Measurements from ENCODE around the gene SH3BGRL3.

Gene SH3BGRL3

DNA sequence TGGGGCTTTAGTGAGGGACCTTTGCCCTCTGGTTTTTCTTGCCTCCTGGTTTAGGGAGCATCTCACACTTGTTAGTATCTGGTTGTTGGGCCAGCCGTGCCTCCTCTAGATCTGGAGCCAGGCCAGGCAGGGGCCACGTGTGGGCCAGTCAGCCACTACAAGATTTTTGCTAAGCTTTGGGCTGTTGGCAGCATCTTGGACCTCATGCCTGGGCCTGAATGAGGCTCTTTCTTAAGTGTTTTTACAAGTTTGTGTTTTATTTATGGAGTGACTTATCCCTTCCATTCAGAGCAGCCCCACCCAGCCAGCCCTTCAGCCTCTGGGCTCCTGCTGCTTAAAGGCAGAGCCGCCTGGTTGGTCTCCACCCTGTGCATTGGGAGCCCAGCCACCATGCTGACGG, 1.6 kb upstream of the SH3BGRL3 start:
- no peak for DNase-seq

DNA sequence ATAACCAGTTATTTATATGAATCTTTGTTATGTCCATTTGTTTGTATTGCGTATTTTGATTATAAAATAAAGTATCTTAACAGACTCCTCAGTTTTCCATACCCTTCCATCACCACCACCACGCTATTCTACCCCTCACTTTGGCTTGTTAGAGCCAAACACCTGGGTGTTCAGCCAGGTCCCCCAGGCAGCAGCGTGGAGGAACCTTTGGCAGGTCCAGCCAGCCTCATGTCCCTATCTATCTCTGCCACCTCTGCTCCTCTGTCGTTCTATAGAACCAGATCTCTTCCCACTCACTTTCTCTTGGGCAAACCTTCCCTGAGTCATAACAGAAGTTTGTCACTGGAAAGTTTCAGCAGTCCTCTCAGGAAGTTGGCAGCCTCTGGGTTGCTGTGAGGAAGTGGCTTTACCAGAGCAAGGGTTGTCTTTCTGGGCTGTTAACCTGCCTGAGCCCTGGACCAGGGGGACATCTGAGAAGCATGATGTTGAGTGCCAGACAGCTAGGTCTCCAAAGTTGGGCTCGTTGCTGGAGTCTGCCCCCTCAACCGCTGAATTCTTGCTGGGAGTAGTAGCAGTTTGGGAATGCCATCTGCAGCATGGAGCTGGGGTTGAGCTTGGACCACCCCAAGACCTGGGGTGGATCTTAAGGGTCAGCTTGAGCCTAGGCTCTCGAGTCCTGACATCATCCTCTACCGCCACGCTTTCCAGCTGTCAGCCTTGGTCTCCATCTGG, 996 bp upstream of the SH3BGRL3 start:
- DNase-seq, result peak; percentile 50

DNA sequence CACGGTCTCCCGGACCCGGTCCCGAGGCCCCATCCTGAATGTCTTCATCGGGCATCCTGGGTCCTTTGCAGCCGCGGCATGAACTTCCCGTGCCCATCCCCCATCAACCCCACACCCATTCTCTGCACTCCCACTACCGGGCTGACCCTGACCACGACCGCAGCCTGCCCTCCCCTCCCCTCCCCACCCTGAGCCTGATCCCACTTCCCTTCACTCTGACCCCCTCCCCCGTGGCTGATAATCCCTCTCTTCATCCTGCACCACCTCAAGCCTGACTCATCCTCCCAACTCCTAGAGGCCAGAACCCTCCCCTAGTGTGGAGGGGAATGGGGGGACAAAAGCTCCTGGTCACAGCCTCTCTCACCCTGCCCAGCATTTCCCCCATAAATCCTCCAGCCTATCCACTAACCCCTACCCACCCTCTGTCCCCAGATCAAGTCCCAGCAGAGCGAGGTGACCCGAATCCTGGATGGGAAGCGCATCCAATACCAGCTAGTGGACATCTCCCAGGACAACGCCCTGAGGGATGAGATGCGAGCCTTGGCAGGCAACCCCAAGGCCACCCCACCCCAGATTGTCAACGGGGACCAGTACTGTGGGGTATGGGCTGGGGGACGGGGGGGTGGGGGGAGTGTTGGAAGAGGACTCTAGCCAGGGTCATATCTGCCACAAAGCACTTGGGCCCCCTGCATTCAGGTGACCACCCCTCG, 602 bp downstream of the SH3BGRL3 start:
- DNase-seq, result no peak

DNA sequence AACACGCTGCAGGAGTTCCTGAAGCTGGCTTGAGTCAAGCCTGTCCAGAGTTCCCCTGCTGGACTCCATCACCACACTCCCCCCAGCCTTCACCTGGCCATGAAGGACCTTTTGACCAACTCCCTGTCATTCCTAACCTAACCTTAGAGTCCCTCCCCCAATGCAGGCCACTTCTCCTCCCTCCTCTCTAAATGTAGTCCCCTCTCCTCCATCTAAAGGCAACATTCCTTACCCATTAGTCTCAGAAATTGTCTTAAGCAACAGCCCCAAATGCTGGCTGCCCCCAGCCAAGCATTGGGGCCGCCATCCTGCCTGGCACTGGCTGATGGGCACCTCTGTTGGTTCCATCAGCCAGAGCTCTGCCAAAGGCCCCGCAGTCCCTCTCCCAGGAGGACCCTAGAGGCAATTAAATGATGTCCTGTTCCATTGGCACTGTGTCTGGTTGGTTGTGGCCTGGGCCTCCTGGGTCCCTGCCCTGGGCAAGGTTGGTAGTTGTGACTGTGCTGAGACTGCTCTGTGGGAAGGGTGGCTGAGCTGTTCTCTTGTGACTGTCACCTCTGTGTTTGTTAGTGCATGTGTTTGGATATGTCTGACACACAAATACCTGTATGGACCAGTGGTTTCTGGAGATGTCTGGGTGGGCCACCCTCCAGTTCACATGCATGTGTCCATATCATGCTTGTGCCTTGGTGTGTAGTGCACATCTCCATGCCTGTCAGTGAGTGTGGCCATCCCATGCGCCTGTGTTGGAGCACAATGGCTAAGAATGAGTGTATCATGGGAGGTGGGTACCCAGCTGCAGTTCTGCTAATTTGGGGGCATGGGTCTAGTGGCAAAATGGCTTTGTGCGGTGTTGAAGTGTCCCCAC, 1.4 kb downstream of the SH3BGRL3 start:
- DNase-seq, result no peak

DNA sequence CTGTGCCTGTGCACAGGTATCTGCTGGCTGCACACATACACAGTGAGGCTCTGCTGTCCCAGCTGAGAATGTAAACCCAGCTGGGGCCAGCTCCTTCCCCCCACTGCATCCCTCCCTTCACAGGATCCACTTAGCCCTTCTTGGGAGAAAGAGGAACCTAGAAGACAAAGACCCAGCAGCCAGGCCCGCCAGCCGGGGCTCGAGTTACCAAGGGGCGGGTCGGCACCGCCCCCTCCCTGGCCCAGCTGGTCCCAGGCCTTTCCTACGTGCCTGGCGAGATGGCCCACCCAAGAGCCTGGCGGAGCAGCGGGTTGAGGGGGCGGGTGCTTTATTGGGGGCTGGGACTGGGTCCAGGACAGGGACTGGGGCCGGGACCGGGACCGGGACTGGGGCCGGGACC, 2.1 kb downstream of the SH3BGRL3 start:
- DNase-seq, result no peak

DNA sequence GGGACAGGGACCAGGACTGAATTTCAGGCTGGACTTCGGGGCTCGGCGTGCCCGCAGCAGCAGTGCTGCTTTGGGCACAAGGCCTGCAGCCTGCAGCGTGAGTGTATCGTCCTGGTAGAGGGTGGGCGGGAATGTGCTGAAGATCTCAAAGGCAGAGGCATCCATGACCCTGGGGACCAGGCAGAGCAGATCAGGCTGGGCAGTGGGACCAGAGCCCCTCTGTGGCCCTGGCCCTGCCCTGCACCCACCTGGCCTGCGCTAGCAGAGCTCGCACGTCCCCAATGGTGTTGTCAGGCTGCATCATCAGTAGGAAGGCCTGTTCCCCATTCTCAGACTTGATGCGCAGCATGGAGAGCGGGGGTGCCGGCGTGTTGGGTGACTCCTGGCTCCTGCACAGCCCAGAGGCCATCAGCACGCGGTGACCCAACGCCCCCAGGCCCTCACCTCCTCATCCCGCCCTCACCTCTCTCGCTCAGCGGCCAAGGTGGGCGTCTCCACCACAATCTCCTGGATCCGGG, 2.6 kb downstream of the SH3BGRL3 start:
- no peak for DNase-seq

DNA sequence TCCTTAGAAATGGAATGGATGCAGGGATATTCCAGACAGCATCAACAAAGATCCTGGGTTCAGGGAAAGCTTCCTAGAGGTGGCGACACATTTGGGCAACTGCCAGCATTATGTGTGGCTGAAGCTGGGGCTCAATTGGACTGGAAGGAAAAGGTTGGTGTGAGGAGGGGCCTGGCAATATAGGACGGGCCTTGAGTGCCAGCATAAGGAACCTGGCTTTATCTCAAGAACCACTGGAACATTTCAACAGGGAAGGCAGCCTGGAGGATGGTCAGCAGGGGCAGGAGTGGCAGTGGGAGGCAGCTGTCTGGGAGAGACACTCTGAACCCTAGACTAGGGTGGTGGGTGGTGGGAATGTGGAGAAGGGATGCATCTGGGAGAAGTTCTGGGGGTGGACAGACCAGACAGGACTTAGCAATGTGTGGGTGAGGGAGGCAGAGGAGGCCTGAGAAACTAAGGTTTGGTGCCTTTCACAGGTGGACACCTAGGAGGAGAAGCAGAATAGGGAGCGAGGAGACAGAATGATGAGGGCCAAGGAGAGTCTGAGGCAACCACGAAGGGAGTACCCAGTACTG, 3.5 kb downstream of the SH3BGRL3 start:
- no peak for DNase-seq

DNA sequence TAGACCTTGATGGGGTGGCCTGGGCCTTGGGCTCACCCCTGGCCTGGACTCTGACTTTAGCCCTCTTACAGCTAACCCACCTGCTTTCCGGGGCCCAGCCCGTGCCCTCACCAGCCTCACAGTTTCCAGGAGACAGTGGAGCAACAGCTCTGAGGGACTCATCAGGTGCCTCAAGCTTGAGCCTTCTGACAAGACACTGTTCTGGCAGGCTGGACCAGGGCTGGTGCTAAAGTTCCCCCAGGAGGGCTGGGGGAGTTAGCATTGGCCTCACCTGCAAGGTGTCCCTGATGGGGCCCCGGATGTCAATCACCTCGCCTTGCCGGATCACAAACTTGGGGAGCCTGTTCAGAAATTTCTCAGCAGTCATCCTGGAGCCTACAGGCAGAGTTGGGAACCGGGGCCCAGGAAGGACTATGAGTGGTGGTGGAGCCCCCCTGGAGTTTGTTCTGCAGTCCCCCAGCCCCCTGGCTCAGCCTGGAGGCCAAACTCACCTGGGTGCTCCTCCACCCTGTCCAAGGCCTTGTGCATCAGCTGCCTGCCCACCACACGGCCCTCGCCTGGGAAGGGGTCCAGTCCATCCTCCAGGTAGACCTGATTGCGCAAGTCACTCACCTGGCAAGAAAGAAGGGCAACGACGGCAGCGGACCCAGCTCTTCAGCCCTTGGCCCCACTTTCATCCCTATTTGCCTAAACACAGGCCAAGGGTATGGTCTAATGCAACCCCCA, 4.1 kb downstream of the SH3BGRL3 start:
- DNase-seq, result no peak

DNA sequence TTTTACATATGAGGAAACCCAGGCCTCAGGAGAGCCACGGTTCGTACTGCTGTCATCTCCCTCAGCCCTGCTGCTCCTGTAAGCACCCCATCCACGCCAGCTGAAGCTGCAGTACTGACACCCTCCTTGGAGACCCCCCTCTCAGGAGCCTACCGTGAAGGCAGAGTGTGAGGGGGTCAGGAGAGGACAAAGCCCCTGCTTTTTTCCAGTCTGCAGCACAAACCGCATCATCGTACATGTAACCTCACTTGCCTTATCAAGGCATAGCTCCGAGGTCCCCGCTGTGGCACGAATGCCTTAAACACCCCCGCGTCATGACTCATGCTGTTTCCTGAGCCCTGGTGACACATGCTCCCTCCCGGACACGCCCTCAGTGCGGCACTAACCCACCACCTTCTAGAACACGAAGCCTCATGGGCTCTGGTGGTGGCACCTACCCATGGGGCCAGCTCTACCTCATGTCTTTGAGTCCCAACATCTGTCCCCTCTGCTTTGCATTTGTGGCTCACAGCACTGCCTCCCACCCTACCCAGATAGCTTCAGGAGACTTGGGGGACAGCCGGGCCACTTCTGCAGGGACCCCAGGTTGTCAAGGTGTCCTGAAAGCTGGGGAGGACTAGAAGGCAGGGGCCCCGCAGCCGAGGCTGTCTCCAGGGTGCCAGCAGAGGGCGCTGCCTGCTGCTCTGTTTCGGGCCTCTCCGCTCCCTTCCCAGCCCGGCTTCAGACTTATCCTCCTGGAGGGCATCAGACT, 4.9 kb downstream of the SH3BGRL3 start:
- peak; percentile 91 for DNase-seq

DNA sequence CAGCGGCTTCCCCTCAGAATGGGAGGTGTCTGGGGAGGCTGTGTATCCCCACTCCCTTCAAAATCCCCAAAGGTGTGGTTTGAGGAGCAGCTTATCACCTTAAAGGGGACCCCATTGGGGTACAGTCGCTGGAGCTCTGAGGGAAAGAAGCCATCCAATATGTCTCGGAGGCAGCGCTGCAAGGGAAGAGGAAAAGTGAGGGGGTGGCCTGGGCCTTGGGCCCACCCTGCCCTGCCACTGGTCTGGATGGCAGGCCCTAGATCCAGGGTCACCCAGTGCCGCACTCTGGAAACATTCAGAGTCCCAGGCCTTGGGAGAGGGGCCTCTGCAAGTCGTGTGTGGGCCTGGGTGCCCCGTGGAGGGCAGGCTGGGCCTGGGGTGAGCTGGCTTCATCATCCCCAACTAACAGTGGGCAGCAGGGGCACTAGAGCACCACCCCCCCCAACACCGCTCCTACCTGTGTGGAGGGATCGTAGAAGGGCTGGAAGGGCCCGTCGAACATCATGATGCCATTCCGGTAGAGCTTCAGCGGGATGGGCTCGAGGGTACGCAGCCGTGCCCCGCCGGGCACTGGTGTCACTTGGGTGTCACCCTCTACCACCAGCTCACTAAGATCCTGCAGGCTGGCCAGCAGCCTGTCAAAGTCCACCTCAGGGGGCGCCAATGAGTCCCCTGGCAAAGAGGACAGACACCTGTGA, 5.6 kb downstream of the SH3BGRL3 start:
- DNase-seq, result peak; percentile 31

DNA sequence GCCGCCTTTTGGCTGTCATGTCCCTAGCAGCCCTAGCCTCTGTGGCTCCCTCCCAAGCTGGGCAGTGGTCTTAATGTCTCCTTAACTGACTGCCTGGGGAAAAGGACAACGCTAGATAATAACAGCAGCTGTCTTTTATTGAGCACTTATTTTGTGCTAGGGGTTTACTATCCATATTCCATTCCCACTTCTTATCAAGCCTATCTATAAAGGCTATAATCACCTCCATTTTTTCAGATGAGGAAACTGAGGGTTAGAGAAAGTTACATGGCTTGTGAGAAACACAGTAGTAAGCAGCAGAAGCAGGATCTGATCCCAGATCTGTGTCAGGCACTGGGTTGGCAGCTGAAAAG, 6.2 kb downstream of the SH3BGRL3 start:
- no peak for DNase-seq

DNA sequence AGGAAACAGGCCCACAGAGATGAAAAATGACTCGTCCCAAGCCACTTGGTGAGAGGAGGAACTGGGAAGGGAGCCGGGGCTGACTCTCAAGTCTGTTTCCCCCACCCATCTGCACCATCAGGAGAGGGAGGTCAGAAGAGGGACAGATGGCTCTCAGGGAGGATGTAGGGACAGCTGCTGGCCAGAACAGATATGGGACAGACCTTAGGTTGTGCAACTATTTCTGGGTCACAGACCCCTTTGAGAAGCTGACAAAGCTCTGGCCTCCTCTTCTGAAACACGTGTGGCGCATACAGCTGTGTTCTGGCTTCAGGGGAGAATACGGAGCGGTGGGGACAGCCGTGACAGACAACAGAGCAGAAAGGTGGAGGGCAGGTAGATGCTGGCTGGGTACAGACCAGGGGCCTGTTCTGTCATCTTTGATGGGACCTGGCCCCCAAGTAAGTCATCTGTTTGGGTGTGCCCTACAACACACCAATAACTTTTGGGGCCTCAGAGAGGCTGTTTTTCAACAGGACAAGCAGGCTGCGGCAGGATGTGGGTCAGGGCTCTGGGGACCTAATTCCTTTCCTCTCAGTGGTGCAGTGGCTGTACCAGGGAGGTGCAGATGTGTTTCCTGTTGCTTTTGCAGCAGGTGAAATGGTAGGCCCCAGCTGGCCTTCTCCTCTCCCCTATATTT, 7.3 kb downstream of the SH3BGRL3 start:
- peak; percentile 73 for DNase-seq

DNA sequence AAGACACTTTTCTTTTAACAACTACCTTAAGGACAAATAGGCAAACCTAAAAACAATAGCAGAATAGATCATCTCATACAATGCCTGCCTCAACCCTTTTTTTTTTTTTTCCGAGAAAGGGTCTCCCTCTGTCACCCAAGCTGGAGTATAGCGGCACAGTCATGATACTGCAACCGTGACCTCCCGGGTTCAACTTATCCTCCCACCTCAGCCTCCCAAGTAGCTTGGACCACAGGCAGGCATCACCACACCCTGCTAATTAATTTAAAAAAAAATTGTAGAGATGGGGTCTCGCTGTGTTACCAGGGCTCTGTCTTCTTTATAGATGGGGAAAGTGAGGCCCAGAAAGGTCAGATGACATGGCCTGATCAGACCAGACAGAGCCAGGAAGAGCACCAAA, 7.9 kb downstream of the SH3BGRL3 start:
- no peak for DNase-seq

DNA sequence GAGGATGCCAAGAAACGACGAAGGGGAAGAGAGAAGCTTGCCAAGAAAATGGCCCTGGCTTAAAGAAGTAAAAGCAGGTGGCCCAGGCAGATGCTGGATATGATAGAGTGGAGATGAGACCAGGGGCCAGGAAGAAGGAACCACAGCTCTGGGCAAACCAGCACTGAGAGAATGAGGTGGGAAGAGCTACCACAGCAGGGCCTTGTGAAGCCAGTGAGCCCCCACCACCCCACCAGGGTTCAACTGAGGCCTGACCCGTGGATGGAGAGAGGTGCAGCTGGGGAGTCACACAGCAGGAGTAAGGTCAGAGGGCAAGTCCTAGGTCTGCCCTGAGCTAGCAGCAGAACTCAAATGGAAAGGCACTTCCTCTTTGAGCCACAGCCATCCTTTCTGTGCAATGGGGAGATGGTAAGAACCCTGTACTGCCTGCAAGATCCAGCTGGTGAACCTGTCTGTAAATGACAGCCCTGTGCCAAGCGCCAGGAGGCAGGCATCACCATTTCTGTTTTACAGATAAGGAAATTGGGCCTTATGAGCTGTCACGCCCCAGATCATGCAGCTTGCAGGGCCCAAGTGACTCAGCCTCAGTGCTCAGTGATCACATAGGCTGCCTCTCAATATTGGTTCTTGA, 8.5 kb downstream of the SH3BGRL3 start:
- DNase-seq, result peak; percentile 47

DNA sequence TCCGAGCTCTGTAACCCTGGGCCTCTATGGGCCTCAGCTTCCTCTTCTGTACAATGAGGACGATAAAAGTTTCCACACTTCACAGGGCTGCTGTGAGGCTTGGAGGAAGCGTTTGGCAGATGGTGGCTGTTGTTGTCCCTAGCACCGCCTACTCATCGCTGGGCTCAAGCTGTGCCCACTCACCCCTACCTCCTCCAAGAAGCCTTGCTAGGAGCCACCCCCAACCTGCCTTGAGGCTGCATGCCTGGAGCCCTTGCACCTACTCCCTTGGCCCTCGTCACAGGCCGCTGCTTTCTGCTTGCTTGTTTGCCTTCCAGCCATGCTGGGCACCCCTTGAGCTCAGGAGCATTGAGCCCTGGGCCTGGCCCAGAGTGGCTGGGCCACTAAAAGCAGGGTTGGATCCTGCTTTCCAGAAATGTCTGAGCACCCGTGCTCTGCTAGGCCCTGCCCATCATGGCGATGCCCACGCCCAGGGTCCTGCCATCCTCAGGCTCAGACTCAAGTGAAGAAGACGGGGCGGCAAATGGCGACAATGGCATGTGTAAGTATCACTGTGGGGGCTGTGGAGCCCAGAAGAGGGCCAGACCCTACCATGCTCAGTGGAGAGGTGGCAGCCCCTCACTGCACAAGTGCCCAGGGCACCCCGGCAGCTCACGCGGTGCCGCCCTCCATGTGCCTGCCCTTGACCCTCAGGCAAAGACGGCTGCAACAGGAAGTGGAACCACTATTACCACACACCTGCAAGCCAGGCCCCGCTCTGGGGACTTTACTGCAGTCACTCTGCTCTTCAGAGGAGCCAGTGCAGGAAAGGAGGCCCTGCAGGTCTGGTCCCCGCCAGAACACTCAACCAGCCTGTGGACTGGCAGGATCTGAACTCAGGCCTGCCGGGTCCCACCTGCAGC, 9.5 kb downstream of the SH3BGRL3 start:
- peak; percentile 82 for DNase-seq

DNA sequence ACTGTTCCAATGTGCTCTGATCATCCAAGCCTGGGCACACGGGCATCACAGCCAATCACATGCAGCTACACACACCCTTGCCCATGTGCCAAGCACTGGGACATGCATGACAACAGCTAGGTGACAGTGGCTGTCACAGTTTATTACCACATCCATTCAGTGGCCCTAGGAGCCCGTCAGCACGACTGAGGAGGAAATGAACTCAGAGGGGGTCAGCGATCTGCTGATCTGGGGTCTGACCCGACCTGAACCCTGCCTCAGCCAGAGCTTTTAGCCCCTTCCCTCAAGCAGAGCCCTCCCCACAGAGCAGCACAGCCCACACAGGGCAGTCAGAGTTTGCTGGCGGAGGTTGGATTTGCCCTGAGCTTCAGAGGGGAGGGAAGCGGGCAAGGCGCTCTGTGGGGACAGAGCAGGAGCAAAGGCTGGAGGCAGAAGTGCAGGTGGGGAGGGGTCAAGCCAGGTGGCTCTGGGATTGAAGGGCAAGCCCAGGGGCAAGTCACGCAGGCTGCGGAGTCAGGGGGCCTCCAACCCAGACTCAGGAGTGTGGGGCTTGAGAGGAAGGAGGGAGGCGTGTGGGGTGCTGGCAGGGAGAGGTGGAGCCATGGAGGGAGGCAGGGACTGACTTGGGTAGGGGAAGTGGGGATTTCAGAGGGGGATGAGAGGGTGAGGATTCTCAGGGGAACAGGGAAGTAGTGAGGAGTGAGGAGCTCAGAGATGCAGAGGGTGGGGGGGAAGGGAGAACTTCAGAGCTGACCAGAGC, 10.4 kb downstream of the SH3BGRL3 start:
- DNase-seq, result peak; percentile 55

DNA sequence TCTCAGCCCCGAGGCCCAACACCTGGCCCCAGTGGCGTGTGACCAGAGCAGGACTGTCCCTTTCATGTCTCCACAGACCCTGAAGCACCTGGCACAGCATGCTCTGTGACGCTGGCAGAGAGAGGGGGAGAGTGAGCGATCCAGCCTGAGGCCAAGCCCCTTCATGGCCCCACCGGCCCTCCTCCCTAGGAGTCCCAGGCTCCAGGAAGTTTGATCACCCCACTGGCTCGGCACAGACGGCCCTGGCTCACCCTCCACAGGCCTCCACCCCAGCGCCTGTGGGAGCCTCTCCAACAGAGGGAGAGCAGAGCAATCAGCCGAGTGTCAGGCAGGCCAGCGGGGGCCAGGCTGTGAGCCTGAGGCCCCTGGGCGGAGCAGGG, 11.0 kb downstream of the SH3BGRL3 start:
- no peak for DNase-seq

DNA sequence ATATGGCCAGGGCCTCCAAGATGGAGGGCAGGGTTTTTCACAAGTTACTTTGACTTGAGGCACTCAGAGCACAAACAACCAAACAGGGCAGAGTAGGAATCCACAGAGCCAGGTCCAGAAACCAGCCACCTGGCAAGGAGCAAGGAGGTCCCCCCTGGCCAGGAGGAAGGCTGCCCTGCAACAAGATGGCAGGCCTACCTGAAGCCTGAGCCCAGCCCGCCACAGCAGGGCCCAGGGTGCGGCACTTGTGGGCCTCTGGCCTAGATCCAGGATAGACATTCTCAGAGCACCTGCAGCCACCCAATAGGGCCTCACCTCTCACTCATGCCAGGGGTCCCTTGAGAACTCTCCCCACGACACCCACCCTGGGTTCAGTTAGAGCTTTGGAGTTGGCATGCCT, 11.5 kb downstream of the SH3BGRL3 start:
- no peak for DNase-seq

Data from CD4-positive, alpha-beta T cell treated with Interferon gamma for 1 hour (primary cell).